Heart right ventricle (tissue), 16 donors: ENCODE measurements around the gene RHOT2. TPM values are rescaled to one million over a fixed set of nuclear protein-coding genes. Genes with fewer than 3 reads are reported as not detected.
"Not testable (repeated sequence)": the region's sequence is repeated elsewhere in the genome, so short reads cannot be mapped to it uniquely, and the experiment has no call there.

Source experiments
- ATAC-seq, 8 donors: fragments of 200-7000 bp; cut with Tn5 transposase; one replicate each; pipeline ENCODE4 v1.9.1; 2020; ENCODE audit warnings: mild to moderate bottlenecking in 8 of 8, moderate library complexity in 8 of 8, moderate number of reproducible peaks in 1 of 8
- DNase-seq, 2 donors: peaks; one replicate each; pipeline ENCODE4 v3.0.0-alpha.2; 2020
- H3K27ac ChIP-seq, 10 donors: fragments of 200-600 bp; sonication (generic) in 2 of 10; one replicate each; pipeline versions ENCODE4 v1.5.0 to v1.8.0; 2020 to 2022; ENCODE audit warnings: mild to moderate bottlenecking in 3 of 10
- H3K27me3 ChIP-seq, 7 donors: fragments of 200-600 bp; one replicate each; pipeline ENCODE4 v1.8.0; 2021 to 2022; ENCODE audit warnings: mild to moderate bottlenecking in 2 of 7
- H3K36me3 ChIP-seq, 9 donors: fragments of 200-600 bp; sonication (generic) in 1 of 9; one replicate each; pipeline versions ENCODE4 v1.5.0 to v1.8.0; 2020 to 2022; ENCODE audit warnings: mild to moderate bottlenecking in 2 of 9
- H3K4me1 ChIP-seq, 9 donors: fragments of 200-600 bp; sonication (generic) in 1 of 9; one replicate each; pipeline versions ENCODE4 v1.5.0 to v1.8.0; 2020 to 2022; ENCODE audit warnings: mild to moderate bottlenecking in 4 of 9
- H3K4me3 ChIP-seq, 10 donors: fragments of 200-600 bp; sonication (generic) in 2 of 10; one replicate each; pipeline versions ENCODE4 v1.5.0 to v1.8.0; 2020 to 2022; ENCODE audit warnings: mild to moderate bottlenecking in 7 of 10, moderate library complexity in 2 of 10
- H3K9me3 ChIP-seq, 11 donors: fragments of 200-600 bp in 10 of 11; sonication (generic) in 2 of 11; one replicate each; pipeline versions ENCODE4 v1.5.0 to v1.8.0; 2013 to 2022; ENCODE audit warnings: mild to moderate bottlenecking in 2 of 11, control low read depth in 1 of 11, moderate library complexity in 1 of 11
- CTCF ChIP-seq, 9 donors: fragments of 200-600 bp; sonication (generic) in 2 of 9; IDR thresholded peaks; one replicate each; pipeline versions ENCODE4 v1.5.0 to v1.8.0; 2021 to 2022; ENCODE audit warnings: antibody characterized with exemption in 9 of 9, mild to moderate bottlenecking in 5 of 9, moderate library complexity in 1 of 9
- WGBS, 2 donors: extraction: QIAGEN DNeasy Blood & Tissue Kit; methylation state at CpG; one replicate each; pipeline ENCODE4 v1.1.7; 2013; ENCODE audit warnings: inconsistent platforms in 1 of 2; 5-methylcytosine and 5-hydroxymethylcytosine counted together
- intact Hi-C, 10 donors: fragments of 100-400 bp; cut with DNase I; formaldehyde crosslinking; loops; one replicate each; pipeline versions ENCODE4 v1.11.1 to v1.14.2; 2022
- polyA plus RNA-seq, 2 donors: library from polyadenylated mRNA; stranded (reverse); fragments of 200-250 nt; gene quantifications; one replicate each; pipeline ENCODE4 v1.2.3, GENCODE V29; 2013
- total RNA-seq, 10 donors: library from RNA; stranded (reverse); fragmentation: NEBNext Ultra II Directional in 3 of 10; extraction: Animal tissue kit (Norgen Biotek cat#: 25700) in 3 of 10; gene quantifications; one replicate each; pipeline versions ENCODE4 v1.2.1 to v1.2.4, GENCODE V29; 2021 to 2023
- donor health status: Arrhythmogenic right ventricular cardiomyopathy.
- donor health status: ischemic (EF 13 %, LVEDD 7.1; RV severe dilation, severe dysfunction).
- donor health status: healthy with polysubstance abuse.
- donor health status: DM: no; HTN: yes; CAD: no.
- donor health status: DM: no; HTN: no; CAD: no.
- donor health status: ischemic (EF 25% LVEDD 6.9; RV normal size, moderate dysfunction).
- donor health status: ischemic (EF 25% LVEDD 5.7; RV mildly dilated, moderate dysfunction).
- donor health status: healthy.
- donor health status: DM: yes; HTN: yes; CAD: no.
- donor health status: Ischemic cardiomyopathy.
- donor health status: ischemic (EF 35%, LVEDD 5.7; RV mildly dilated, moderate dysfunction).
- donor health status: nonischemic (EF 11% LVEDD 7.7; RV severe dilation, severe dysfunction).
- donor health status: DM: yes; HTN: yes; CAD: no.
- donor health status: PGD.
- donor health status: ischemic (EF 29% LVEDD 5.4; RV normal size, mild dysfunction).
- donor health status: nonischemic (EF 23%, LVEDD 6.1; RV moderate dilation, normal function).

Gene RHOT2
- total and polyA plus RNA-seq, 12 donors: 66.8 to 261 (median 92.6) TPM

GRCh38 chr16:711548-712320 lies 43.8 kb downstream of the RHOT2 start:
- WGBS, 2 donors: 14% methylated on average over 23 to 25 of the region's 25 CpGs
- H3K27me3 ChIP-seq: peaks cover 5 to 71% (median 47%) of the 10 kb centered on the region in 7 donors
- H3K36me3 ChIP-seq: no peaks in the 10 kb centered on the region
- H3K4me1 ChIP-seq: peaks cover 17 to 35% (median 26%) of the 10 kb centered on the region in 9 donors
- no peak overlapping the region for H3K27ac ChIP-seq
- intact Hi-C loops: loop anchor here (1.0 to 10.0 kb wide), 10 partner anchors 29 to 386 kb away; partner anchors contain the start of genes CHTF18 (in 3 of the 10), RPUSD1 (in 3 of the 10), C1QTNF8 (in 1 of the 10) and CIAO3 (in 1 of the 10)
- DNase-seq: peak; percentile 72 to 88
- ATAC-seq: peak; percentile 51 to 80 (median 66)
- no peaks in the 10 kb centered on the region for H3K9me3 ChIP-seq
- TF ChIP-seq CTCF (IDR thresholded peaks at IDR 0.05): peak; percentile 91 to 98 (median 96)
- H3K4me3 ChIP-seq: no peak overlapping the region

- H3K36me3 ChIP-seq, H3K4me3 ChIP-seq, H3K9me3 ChIP-seq, ATAC-seq, H3K27ac ChIP-seq, DNase-seq: not testable (repeated sequence)
- Histone ChIP-seq H3K27me3 (peaks cover 0 to 65% (median 38%) of the 10 kb centered on the region in 7 donors), H3K4me1 (peaks cover 17 to 38% (median 26%) of the 10 kb centered on the region in 9 donors)
- TF ChIP-seq CTCF (IDR thresholded peaks at IDR 0.05): peak in 6 of 9 donors; percentile 19 to 45 (median 32)
- WGBS, 2 donors: 51 to 58% methylated on average over 13 of the region's 13 CpGs
- intact Hi-C loops: loop anchor here in 9 of 10 donors (2.0 to 10.0 kb wide), 7 partner anchors 28 to 385 kb away; partner anchors contain the start of genes CHTF18 (in 3 of the 9), RPUSD1 (in 3 of the 9), C1QTNF8 (in 1 of the 9) and CIAO3 (in 1 of the 9)
Observed at GRCh38 chr16:712740-713250, 44.9 kb downstream of the RHOT2 start.

GRCh38 chr16:714079-714478 lies 46.1 kb downstream of the RHOT2 start:
- WGBS, 2 donors: 69 to 72% methylated on average over 11 of the region's 11 CpGs
- H3K4me3 ChIP-seq: peak overlapping the region in 4 of 10 donors; percentile 45 to 80 (median 50)
- no peaks in the 10 kb centered on the region for H3K36me3 ChIP-seq
- H3K9me3 ChIP-seq: no peaks in the 10 kb centered on the region
- peak in 1 of 8 donors; percentile 0 for ATAC-seq
- intact Hi-C loops: loop anchor here in 9 of 10 donors (2.0 to 10.0 kb wide), 7 partner anchors 68 to 383 kb away; partner anchors contain the start of genes CHTF18 (in 4 of the 9), RPUSD1 (in 4 of the 9) and C1QTNF8 (in 1 of the 9)
- peaks cover 17 to 44% (median 28%) of the 10 kb centered on the region in 9 donors for H3K4me1 ChIP-seq
- no peak for DNase-seq
- TF ChIP-seq CTCF (IDR thresholded peaks at IDR 0.05): no peak
- H3K27ac ChIP-seq: no peak overlapping the region
- peaks cover 0 to 53% (median 25%) of the 10 kb centered on the region in 7 donors for H3K27me3 ChIP-seq
